ENCODE data around the gene FAM98B.

Gene FAM98B

DNA sequence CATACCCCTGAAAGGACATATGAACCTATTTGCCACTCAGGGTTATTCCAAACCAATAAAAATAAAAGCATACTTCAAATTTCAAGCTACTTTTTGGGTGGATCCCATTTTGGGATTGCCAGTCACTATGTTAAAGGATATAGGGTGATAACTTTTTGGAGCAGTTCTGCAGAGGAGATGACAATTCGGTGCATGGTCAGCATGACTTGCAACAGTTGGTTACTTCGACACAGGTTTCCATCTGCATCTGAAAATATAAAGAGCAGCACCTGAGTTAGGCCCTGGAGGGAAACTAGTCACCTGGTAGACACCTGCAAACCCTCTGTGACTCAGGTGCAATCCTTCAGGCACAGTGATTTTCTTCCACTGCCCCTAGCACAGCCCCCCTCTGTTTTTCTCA, 72.2 kb downstream of the FAM98B start:
- 70% methylated on average over 2 of the region's 2 CpGs for WGBS
- H3K23ac ChIP-seq (ENCODE audit: low read length in 2 of 2), result no peak overlapping the region

DNA sequence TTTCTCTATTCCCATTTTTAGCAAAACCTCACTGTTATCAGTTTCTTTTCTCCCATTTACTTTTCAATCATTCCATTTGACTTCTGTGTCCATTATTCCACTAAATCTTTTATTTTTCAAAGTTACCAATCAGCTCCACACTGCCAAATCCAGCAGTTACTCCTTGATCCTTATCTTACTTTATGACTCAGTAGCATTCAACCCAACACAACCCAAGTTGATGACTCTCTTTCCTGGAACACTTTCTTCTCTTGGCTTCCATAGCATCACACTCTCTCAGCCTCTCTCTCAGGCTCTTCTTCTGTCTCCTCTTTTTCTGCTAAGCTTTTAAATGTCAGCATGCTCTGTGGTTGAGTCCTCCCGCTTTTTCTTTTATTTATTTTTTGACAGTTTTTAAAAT, 74.4 kb downstream of the FAM98B start:
- no peak overlapping the region for H4K8ac ChIP-seq (ENCODE audit: low read length)
- H3K4me1 ChIP-seq (ENCODE audit: control insufficient read depth, insufficient read depth, low read depth, low read length), result peaks cover 2% of the 10 kb centered on the region

More for the DNA sequence above, 72.2 kb downstream of the FAM98B start:
- H3K4me3 ChIP-seq (ENCODE audit: insufficient read depth in 1 of 2, low read depth in 1 of 2, low read length in 2 of 2), result no peak overlapping the region
- no peak overlapping the region for H3K4me2 ChIP-seq (ENCODE audit: low read length, poor library complexity, severe bottlenecking)
- H4K91ac ChIP-seq (ENCODE audit: low read length), result no peak overlapping the region
- H3K27me3 ChIP-seq (ENCODE audit: control insufficient read depth in 1 of 2, insufficient read depth in 1 of 2, low read length in 2 of 2), result no peaks in the 10 kb centered on the region
- H3K9me3 ChIP-seq (ENCODE audit: control insufficient read depth, low read length), result no peaks in the 10 kb centered on the region
- no peak overlapping the region for H2AK5ac ChIP-seq (ENCODE audit: low read length, severe bottlenecking)
- no peaks in the 10 kb centered on the region for H3K4me1 ChIP-seq (ENCODE audit: control insufficient read depth, insufficient read depth, low read depth, low read length)
- no peak overlapping the region for H2BK120ac ChIP-seq (ENCODE audit: low read depth, low read length)
- no peak overlapping the region for H3K18ac ChIP-seq (ENCODE audit: low read depth in 1 of 2, low read length in 2 of 2)
- H3K27ac ChIP-seq (ENCODE audit: low read length, poor library complexity, severe bottlenecking), result no peak overlapping the region
- DNase-seq, result no peak
- no peak overlapping the region for H2BK12ac ChIP-seq (ENCODE audit: low read length in 2 of 2)
- no peak overlapping the region for H3K14ac ChIP-seq (ENCODE audit: low read length in 2 of 2)
- H3K9ac ChIP-seq (ENCODE audit: low read length), result no peak overlapping the region
- no peak overlapping the region for H4K8ac ChIP-seq (ENCODE audit: low read length)
- no peak overlapping the region for H2BK5ac ChIP-seq (ENCODE audit: low read depth, low read length, poor library complexity, severe bottlenecking)
- H2BK15ac ChIP-seq (ENCODE audit: low read depth, poor library complexity, severe bottlenecking), result no peak overlapping the region
- no peak overlapping the region for H3K4ac ChIP-seq (ENCODE audit: low read depth in 1 of 2, low read length in 2 of 2)
- H2AFZ ChIP-seq (ENCODE audit: low read depth, low read length), result no peak overlapping the region
- no peaks in the 10 kb centered on the region for H3K79me1 ChIP-seq (replicated peaks; ENCODE audit: low read length, poor library complexity, severe bottlenecking)
- no peaks in the 10 kb centered on the region for H3K36me3 ChIP-seq (ENCODE audit: control insufficient read depth in 1 of 2, insufficient read depth in 2 of 2, low read depth in 1 of 2, low read length in 2 of 2)

DNA sequence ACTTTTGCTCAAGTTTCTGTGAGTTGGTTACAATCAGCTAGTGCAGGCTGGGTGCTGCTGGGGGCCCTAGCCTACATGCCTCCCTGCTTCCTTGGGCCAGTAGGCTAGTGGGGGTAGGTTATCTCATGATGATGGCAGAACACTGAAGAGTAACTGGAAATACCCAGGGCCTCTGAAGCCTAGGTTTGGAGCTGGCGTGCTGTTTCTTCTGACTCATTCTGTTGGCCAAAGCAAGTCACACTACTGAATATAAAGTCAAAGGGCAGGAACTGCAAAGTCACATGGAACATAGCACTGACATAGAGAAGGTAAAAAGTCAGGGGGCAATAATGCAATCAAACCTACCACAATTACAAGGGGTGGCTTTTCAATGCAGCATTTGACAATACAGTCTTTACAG, 76.2 kb downstream of the FAM98B start:
- no peak overlapping the region for H3K4ac ChIP-seq (ENCODE audit: low read depth in 1 of 2, low read length in 2 of 2)
- no peak overlapping the region for H2AK5ac ChIP-seq (ENCODE audit: low read length, severe bottlenecking)
- no peak overlapping the region for H2AFZ ChIP-seq (ENCODE audit: low read depth, low read length)
- no peak overlapping the region for H3K18ac ChIP-seq (ENCODE audit: low read depth in 1 of 2, low read length in 2 of 2)
- no peaks in the 10 kb centered on the region for H3K36me3 ChIP-seq (ENCODE audit: control insufficient read depth in 1 of 2, insufficient read depth in 2 of 2, low read depth in 1 of 2, low read length in 2 of 2)
- H2BK12ac ChIP-seq (ENCODE audit: low read length in 2 of 2), result no peak overlapping the region
- no peak overlapping the region for H2BK15ac ChIP-seq (ENCODE audit: low read depth, poor library complexity, severe bottlenecking)
- no peaks in the 10 kb centered on the region for H3K9me3 ChIP-seq (ENCODE audit: control insufficient read depth, low read length)
- WGBS, result 73% methylated on average over 1 of the region's 1 CpG
- no peak overlapping the region for H2BK5ac ChIP-seq (ENCODE audit: low read depth, low read length, poor library complexity, severe bottlenecking)
- H3K4me2 ChIP-seq (ENCODE audit: low read length, poor library complexity, severe bottlenecking), result no peak overlapping the region
- no peak for DNase-seq
- no peak overlapping the region for H3K9ac ChIP-seq (ENCODE audit: low read length)
- peak overlapping the region; percentile 56 for H4K91ac ChIP-seq (ENCODE audit: low read length)
- peaks cover 0 to 12% of the 10 kb centered on the region in 2 experiments for H3K27me3 ChIP-seq (ENCODE audit: control insufficient read depth in 1 of 2, insufficient read depth in 1 of 2, low read length in 2 of 2)
- H3K4me1 ChIP-seq (ENCODE audit: control insufficient read depth, insufficient read depth, low read depth, low read length), result peaks cover 2% of the 10 kb centered on the region
- no peak overlapping the region for H3K14ac ChIP-seq (ENCODE audit: low read length in 2 of 2)
- no peak overlapping the region for H4K8ac ChIP-seq (ENCODE audit: low read length)
- H3K4me3 ChIP-seq (ENCODE audit: insufficient read depth in 1 of 2, low read depth in 1 of 2, low read length in 2 of 2), result no peak overlapping the region
- no peak overlapping the region for H3K27ac ChIP-seq (ENCODE audit: low read length, poor library complexity, severe bottlenecking)
- H3K23ac ChIP-seq (ENCODE audit: low read length in 2 of 2), result no peak overlapping the region
- no peaks in the 10 kb centered on the region for H3K79me1 ChIP-seq (replicated peaks; ENCODE audit: low read length, poor library complexity, severe bottlenecking)
- no peak overlapping the region for H2BK120ac ChIP-seq (ENCODE audit: low read depth, low read length)

More for the DNA sequence above, 74.4 kb downstream of the FAM98B start:
- WGBS, result no CpG with 5 or more reads among the region's 1 CpG
- Histone ChIP-seq H3K4me3 (ENCODE audit: insufficient read depth in 1 of 2, low read depth in 1 of 2, low read length in 2 of 2) (no peak overlapping the region), H3K36me3 (ENCODE audit: control insufficient read depth in 1 of 2, insufficient read depth in 2 of 2, low read depth in 1 of 2, low read length in 2 of 2) (no peaks in the 10 kb centered on the region), H3K23ac (ENCODE audit: low read length in 2 of 2) (no peak overlapping the region), H2AK5ac (ENCODE audit: low read length, severe bottlenecking) (no peak overlapping the region), H2AFZ (ENCODE audit: low read depth, low read length) (no peak overlapping the region), H3K9me3 (ENCODE audit: control insufficient read depth, low read length) (no peaks in the 10 kb centered on the region), H3K9ac (ENCODE audit: low read length) (no peak overlapping the region), H2BK120ac (ENCODE audit: low read depth, low read length) (no peak overlapping the region), H3K79me1 (replicated peaks; ENCODE audit: low read length, poor library complexity, severe bottlenecking) (no peaks in the 10 kb centered on the region), H3K18ac (ENCODE audit: low read depth in 1 of 2, low read length in 2 of 2) (no peak overlapping the region), H2BK5ac (ENCODE audit: low read depth, low read length, poor library complexity, severe bottlenecking) (no peak overlapping the region), H2BK15ac (ENCODE audit: low read depth, poor library complexity, severe bottlenecking) (no peak overlapping the region), H3K4me2 (ENCODE audit: low read length, poor library complexity, severe bottlenecking) (no peak overlapping the region), H4K91ac (ENCODE audit: low read length) (no peak overlapping the region), H3K14ac (ENCODE audit: low read length in 2 of 2) (no peak overlapping the region), H3K27ac (ENCODE audit: low read length, poor library complexity, severe bottlenecking) (no peak overlapping the region), H2BK12ac (ENCODE audit: low read length in 2 of 2) (no peak overlapping the region), H3K27me3 (ENCODE audit: control insufficient read depth in 1 of 2, insufficient read depth in 1 of 2, low read length in 2 of 2) (peaks cover 0 to 6% of the 10 kb centered on the region in 2 experiments), H3K4ac (ENCODE audit: low read depth in 1 of 2, low read length in 2 of 2) (no peak overlapping the region)
- no peak for DNase-seq

GRCh38 chr15:38531509-38531908, 77.6 kb downstream of the FAM98B start:
- Histone ChIP-seq H3K23ac (ENCODE audit: low read length in 2 of 2) (no peak overlapping the region), H3K9me3 (ENCODE audit: control insufficient read depth, low read length) (no peaks in the 10 kb centered on the region), H2BK120ac (ENCODE audit: low read depth, low read length) (no peak overlapping the region), H4K8ac (ENCODE audit: low read length) (no peak overlapping the region), H3K4me1 (ENCODE audit: control insufficient read depth, insufficient read depth, low read depth, low read length) (peaks cover 8% of the 10 kb centered on the region), H2BK12ac (ENCODE audit: low read length in 2 of 2) (no peak overlapping the region), H2AFZ (ENCODE audit: low read depth, low read length) (no peak overlapping the region), H2BK15ac (ENCODE audit: low read depth, poor library complexity, severe bottlenecking) (no peak overlapping the region), H3K14ac (ENCODE audit: low read length in 2 of 2) (no peak overlapping the region), H2AK5ac (ENCODE audit: low read length, severe bottlenecking) (no peak overlapping the region), H2BK5ac (ENCODE audit: low read depth, low read length, poor library complexity, severe bottlenecking) (no peak overlapping the region), H3K27me3 (ENCODE audit: control insufficient read depth in 1 of 2, insufficient read depth in 1 of 2, low read length in 2 of 2) (peaks cover 0 to 12% of the 10 kb centered on the region in 2 experiments), H3K4ac (ENCODE audit: low read depth in 1 of 2, low read length in 2 of 2) (no peak overlapping the region), H4K91ac (ENCODE audit: low read length) (no peak overlapping the region), H3K4me3 (ENCODE audit: insufficient read depth in 1 of 2, low read depth in 1 of 2, low read length in 2 of 2) (no peak overlapping the region), H3K27ac (ENCODE audit: low read length, poor library complexity, severe bottlenecking) (peak overlapping the region; percentile 3), H3K36me3 (ENCODE audit: control insufficient read depth in 1 of 2, insufficient read depth in 2 of 2, low read depth in 1 of 2, low read length in 2 of 2) (no peaks in the 10 kb centered on the region), H3K4me2 (ENCODE audit: low read length, poor library complexity, severe bottlenecking) (no peak overlapping the region), H3K79me1 (replicated peaks; ENCODE audit: low read length, poor library complexity, severe bottlenecking) (no peaks in the 10 kb centered on the region), H3K9ac (ENCODE audit: low read length) (no peak overlapping the region), H3K18ac (ENCODE audit: low read depth in 1 of 2, low read length in 2 of 2) (no peak overlapping the region)
- DNase-seq, result peak; percentile 32
- 42% methylated on average over 4 of the region's 4 CpGs for WGBS

Measured in mesenchymal stem cell (in vitro differentiated cells and primary cell).